ENCODE measurements around the gene ICOS.

DNA sequence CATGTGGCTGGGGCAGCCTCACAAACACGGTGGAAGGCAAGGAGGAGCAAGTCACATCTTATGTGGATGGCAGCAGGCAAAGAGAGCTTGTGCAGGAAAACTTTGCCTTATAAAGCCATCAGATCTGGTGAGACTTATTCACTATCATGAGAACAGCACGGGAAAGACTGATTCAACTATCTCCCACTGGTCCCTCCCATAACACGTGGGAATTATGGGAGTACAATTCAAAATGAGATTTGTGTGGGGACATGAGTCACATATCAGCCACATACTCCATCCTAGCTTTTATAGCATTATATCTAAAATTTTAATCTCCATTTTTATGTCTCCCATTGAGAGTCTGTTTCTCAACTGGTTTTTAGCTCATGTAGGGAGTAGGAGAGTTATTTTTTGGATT, 45.7 kb downstream of the ICOS start:
- TF ChIP-seq, protein P1, sequence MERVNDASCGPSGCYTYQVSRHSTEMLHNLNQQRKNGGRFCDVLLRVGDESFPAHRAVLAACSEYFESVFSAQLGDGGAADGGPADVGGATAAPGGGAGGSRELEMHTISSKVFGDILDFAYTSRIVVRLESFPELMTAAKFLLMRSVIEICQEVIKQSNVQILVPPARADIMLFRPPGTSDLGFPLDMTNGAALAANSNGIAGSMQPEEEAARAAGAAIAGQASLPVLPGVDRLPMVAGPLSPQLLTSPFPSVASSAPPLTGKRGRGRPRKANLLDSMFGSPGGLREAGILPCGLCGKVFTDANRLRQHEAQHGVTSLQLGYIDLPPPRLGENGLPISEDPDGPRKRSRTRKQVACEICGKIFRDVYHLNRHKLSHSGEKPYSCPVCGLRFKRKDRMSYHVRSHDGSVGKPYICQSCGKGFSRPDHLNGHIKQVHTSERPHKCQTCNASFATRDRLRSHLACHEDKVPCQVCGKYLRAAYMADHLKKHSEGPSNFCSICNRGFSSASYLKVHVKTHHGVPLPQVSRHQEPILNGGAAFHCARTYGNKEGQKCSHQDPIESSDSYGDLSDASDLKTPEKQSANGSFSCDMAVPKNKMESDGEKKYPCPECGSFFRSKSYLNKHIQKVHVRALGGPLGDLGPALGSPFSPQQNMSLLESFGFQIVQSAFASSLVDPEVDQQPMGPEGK (CRISPR knock-in tag; IDR thresholded peaks at IDR 0.05; ENCODE audit: borderline replicate concordance), result no peak
- TF ChIP-seq ZFP3 (CRISPR knock-in tag; IDR thresholded peaks at IDR 0.05), result no peak
- TF ChIP-seq ZC3H10 (CRISPR knock-in tag; IDR thresholded peaks at IDR 0.05), result no peak
- no peak for TF ChIP-seq RARB (CRISPR knock-in tag; IDR thresholded peaks at IDR 0.05)

All from SK-N-SH treated with all-trans-retinoic acid at 6 μM for 48 hours (cell line).